GM12878 (cell line): ENCODE data around the gene NT5DC3. TPM values are rescaled to one million over a fixed set of nuclear protein-coding genes. Genes with fewer than 3 reads are reported as not detected.

ENCODE experiments used
- ATAC-seq: fragments of 200-7000 bp; cut with Tn5 transposase; 3 replicates; pipeline ENCODE4 v1.9.1; 2020; ENCODE audit warnings: mild to moderate bottlenecking, moderate library complexity
- BruUV-seq: library from RNA; stranded (reverse); fragments of 400-500 nt; replicated peaks from 2 replicates; lab custom pipeline; 2021; lab: Mats Ljungman, UMichigan
- CTCF ChIA-PET: fragments of 300-600 bp; sonication (Branson Sonifier 250); formaldehyde crosslinking; extraction: SDS; loops from one replicate; lab custom pipeline; 2021; ENCODE audit warnings: inconsistent platforms; lab: Yijun Ruan, JAX
- POLR2A ChIA-PET: fragments of 350-600 bp; formaldehyde crosslinking; extraction: SDS; loops from one replicate; lab custom pipeline; 2021; ENCODE audit warnings: inconsistent platforms; lab: Charles Lee
- RAD21 ChIA-PET: fragments of 300-600 bp; sonication (Branson Sonifier 250); formaldehyde crosslinking; loops from one replicate; lab custom pipeline; 2023; ENCODE audit warnings: antibody characterized with exemption; ENCODE audit not compliant: unreplicated experiment; lab: Charles Lee
- SMC1A ChIA-PET: fragments of 300-600 bp; sonication (Branson Sonifier 250); formaldehyde crosslinking; loops from one replicate; lab custom pipeline; 2023; ENCODE audit not compliant: unreplicated experiment, uncharacterized antibody; lab: Charles Lee
- DNase-seq: peaks from one replicate; pipeline ENCODE4 v3.0.0-alpha.2; 2011; ENCODE audit warnings: low read depth, low spot score
- FAIRE-seq: peaks from 3 replicates; lab custom pipeline; 2011; peaks lifted over from hg19 to GRCh38; lab: Jason Lieb, UNC
- H2AFZ ChIP-seq: 2 replicates; pipeline ENCODE4 v1.6.0; 2011; ENCODE audit warnings: low read depth, low read length, control low read depth; ENCODE audit not compliant: control insufficient read depth
- H3K27ac ChIP-seq: 2 replicates; pipeline ENCODE4 v1.5.1; 2011; ENCODE audit warnings: control low read depth; ENCODE audit not compliant: control insufficient read depth, insufficient read depth
- H3K27me3 ChIP-seq, 2 experiments: replicated peaks in 1 of 2; 2 replicates each; pipeline versions ENCODE4 v1.6.0 to v1.6.1; 2011; ENCODE audit warnings: low read length in 1 of 2; ENCODE audit not compliant: control insufficient read depth in 2 of 2, insufficient read depth in 2 of 2
- H3K36me3 ChIP-seq, 2 experiments: 2 replicates each; pipeline ENCODE4 v1.5.1; 2011; ENCODE audit warnings: low read length in 1 of 2; ENCODE audit not compliant: control insufficient read depth in 2 of 2, insufficient read depth in 2 of 2
- H3K4me1 ChIP-seq: 2 replicates; pipeline ENCODE4 v1.6.1; 2011; ENCODE audit warnings: mild to moderate bottlenecking, low read length, moderate library complexity, mixed read lengths; ENCODE audit not compliant: control insufficient read depth, insufficient read depth
- H3K4me2 ChIP-seq: 2 replicates; pipeline ENCODE4 v1.6.0; 2011; ENCODE audit warnings: control low read depth; ENCODE audit not compliant: control insufficient read depth, insufficient read depth
- H3K4me3 ChIP-seq: fragments of 200-600 bp; sonication (generic); 2 replicates; pipeline ENCODE4 v1.5.1; 2016
- H3K79me2 ChIP-seq: 2 replicates; pipeline ENCODE4 v1.6.0; 2011; ENCODE audit warnings: low read length; ENCODE audit not compliant: control insufficient read depth, insufficient read depth
- H3K9ac ChIP-seq: 2 replicates; pipeline ENCODE4 v1.8.0; 2011; ENCODE audit warnings: low read length, control low read depth, mixed read lengths; ENCODE audit not compliant: control insufficient read depth, insufficient read depth
- H3K9me3 ChIP-seq: replicated peaks from 3 replicates; pipeline ENCODE4 v1.5.1; 2011; ENCODE audit warnings: mild to moderate bottlenecking, low read length; ENCODE audit not compliant: control insufficient read depth, insufficient read depth
- H4K20me1 ChIP-seq: 2 replicates; pipeline ENCODE4 v1.6.0; 2011; ENCODE audit not compliant: control insufficient read depth, insufficient read depth
- BCLAF1 ChIP-seq: fragments of 450-650 bp; IDR thresholded peaks from 2 replicates; pipeline ENCODE4 v1.6.1; 2017; ENCODE audit warnings: antibody characterized with exemption, mild to moderate bottlenecking, moderate library complexity
- IKZF2 ChIP-seq, 2 experiments: fragments of 450-650 bp; IDR thresholded peaks; 2 replicates each; pipeline ENCODE4 v1.6.1; 2017; ENCODE audit warnings: mild to moderate bottlenecking in 2 of 2, moderate library complexity in 2 of 2
- IRF4 ChIP-seq: IDR thresholded peaks from 2 replicates; pipeline ENCODE4 v1.6.1; 2011; ENCODE audit warnings: low read depth, low read length
- NRF1 ChIP-seq: conservative IDR thresholded peaks from 2 replicates; pipeline ENCODE4 v1.6.1; 2011; ENCODE audit warnings: mild to moderate bottlenecking, low read depth, low read length, improper control_type of control experiment
- POLR2AphosphoS5 ChIP-seq: IDR thresholded peaks from 2 replicates; pipeline ENCODE4 v1.6.1; 2011; ENCODE audit warnings: mild to moderate bottlenecking, low read length, inconsistent platforms
- RCOR1 ChIP-seq: conservative IDR thresholded peaks from 2 replicates; pipeline ENCODE4 v1.6.1; 2012; ENCODE audit warnings: low read depth, low read length, improper control_type of control experiment
- SMAD1 ChIP-seq: fragments of 450-650 bp; IDR thresholded peaks from 2 replicates; pipeline ENCODE4 v1.6.1; 2018; ENCODE audit warnings: mild to moderate bottlenecking, low read depth; ENCODE audit not compliant: partially characterized antibody
- TCF7 ChIP-seq: IDR thresholded peaks from 2 replicates; pipeline ENCODE4 v1.6.1; 2014; ENCODE audit warnings: antibody characterized with exemption, borderline replicate concordance
- ZNF207 ChIP-seq: fragments of 450-650 bp; IDR thresholded peaks from 2 replicates; pipeline ENCODE4 v1.6.1; 2014; ENCODE audit warnings: antibody characterized with exemption, mild to moderate bottlenecking, borderline replicate concordance
- ZNF24 ChIP-seq: fragments of 450-650 bp; IDR thresholded peaks from 2 replicates; pipeline ENCODE4 v1.6.1; 2017; ENCODE audit warnings: antibody characterized with exemption, mild to moderate bottlenecking
- ZNF384 ChIP-seq: IDR thresholded peaks from 2 replicates; pipeline ENCODE4 v1.6.1; 2012; ENCODE audit warnings: low read depth, mild to moderate bottlenecking, low read length, improper control_type of control experiment, borderline replicate concordance
- WGBS: methylation state at CpG from one replicate; pipeline ENCODE4 v1.1.6; 2016; ENCODE audit warnings: low lambda C conversion rate; ENCODE audit not compliant: insufficient replicate concordance, insufficient coverage; ENCODE audit errors: missing lambda C conversion rate; 5-methylcytosine and 5-hydroxymethylcytosine counted together
- in situ Hi-C: fragments of 300-500 bp; cut with MboI; formaldehyde crosslinking; loops from 9 replicates; pipeline ENCODE4 v1.14.3; 2018; ENCODE audit warnings: mixed read lengths
- intact Hi-C: fragments of 100-400 bp; cut with micrococcal nuclease; formaldehyde crosslinking; loops from one replicate; pipeline ENCODE4 v1.14.2; 2022; ENCODE audit not compliant: unreplicated experiment
- polyA plus RNA-seq, 11 experiments: library from polyadenylated mRNA; depleted of rRNA in 4 of 11; unstranded in 6 of 11; stranded (reverse) in 5 of 11; fragments of >200 nt; fragmentation: Nextera tagmentation in 4 of 11; fragmentation: Illumina TruSeq in 1 of 11; extraction: Ambion mirVana in 4 of 11; extraction: Trizol in 1 of 11; gene quantifications; 1 replicate in 1 of 11; 2 replicates in 10 of 11; pipeline versions ENCODE4 v1.2.1 to v1.2.3, GENCODE V29; 2011 to 2016; ENCODE audit warnings: inconsistent platforms in 2 of 11, missing spikeins in 2 of 11, low read depth in 1 of 11
- total RNA-seq, 4 experiments: library from RNA; depleted of rRNA in 3 of 4; stranded (reverse); fragments of >200 nt in 3 of 4; fragmentation: Illumina TruSeq in 1 of 4; extraction: Trizol in 1 of 4; gene quantifications; 2 replicates each; pipeline versions ENCODE4 v1.2.1 to v1.2.3, GENCODE V29; 2013 to 2021
- TF ChIP-seq, protein P1 (sequence below): fragments of 450-650 bp; IDR thresholded peaks from 2 replicates; pipeline ENCODE4 v1.6.1; 2017; ENCODE audit warnings: mild to moderate bottlenecking, moderate library complexity
- TF ChIP-seq, protein P2 (sequence below): fragments of 450-650 bp; IDR thresholded peaks from 2 replicates; pipeline ENCODE4 v1.6.1; 2016; ENCODE audit warnings: mild to moderate bottlenecking

NT5DC3 gene
- total and polyA plus RNA-seq, 10 of the 15 experiments (the other 5 are each of a cell fraction or from before 2014, with no cell fraction given), result 2.0 to 12.4 (median 5.9) TPM

- ChIA-PET POLR2A (interaction anchor here (0.6 kb wide), 2 partner anchors 21 to 54 kb away, joined by 4 to 5 read pairs; no protein-coding TSS in a partner anchor), SMC1A (no interaction called here), CTCF (no interaction called here), RAD21 (interaction anchor here (0.6 kb wide), 1 partner anchor 1913 kb away, joined by 4 read pairs; no protein-coding TSS in a partner anchor)
- Histone ChIP-seq H3K4me1 (no peaks in the 10 kb centered on the region), H3K79me2 (no peaks in the 10 kb centered on the region), H3K9ac (no peak overlapping the region), H3K27ac (no peak overlapping the region), H2AFZ (no peak overlapping the region), H3K4me3 (no peak overlapping the region), H3K36me3 (peaks cover 0 to 1% of the 10 kb centered on the region in 2 experiments; a peak in 3 of 4 replicates), H3K27me3 (no peaks in the 10 kb centered on the region), H4K20me1 (no peaks in the 10 kb centered on the region), H3K9me3 (no peaks in the 10 kb centered on the region), H3K4me2 (no peak overlapping the region)
- 94% methylated on average over 11 of the region's 11 CpGs for WGBS
- no peak for DNase-seq
- FAIRE-seq, result peak; percentile 73
- intact Hi-C loops (no loop called here), in situ Hi-C loops (no loop called here)
- BruUV-seq, result no TSS peak
- no peak for ATAC-seq
- TF ChIP-seq, protein P1, sequence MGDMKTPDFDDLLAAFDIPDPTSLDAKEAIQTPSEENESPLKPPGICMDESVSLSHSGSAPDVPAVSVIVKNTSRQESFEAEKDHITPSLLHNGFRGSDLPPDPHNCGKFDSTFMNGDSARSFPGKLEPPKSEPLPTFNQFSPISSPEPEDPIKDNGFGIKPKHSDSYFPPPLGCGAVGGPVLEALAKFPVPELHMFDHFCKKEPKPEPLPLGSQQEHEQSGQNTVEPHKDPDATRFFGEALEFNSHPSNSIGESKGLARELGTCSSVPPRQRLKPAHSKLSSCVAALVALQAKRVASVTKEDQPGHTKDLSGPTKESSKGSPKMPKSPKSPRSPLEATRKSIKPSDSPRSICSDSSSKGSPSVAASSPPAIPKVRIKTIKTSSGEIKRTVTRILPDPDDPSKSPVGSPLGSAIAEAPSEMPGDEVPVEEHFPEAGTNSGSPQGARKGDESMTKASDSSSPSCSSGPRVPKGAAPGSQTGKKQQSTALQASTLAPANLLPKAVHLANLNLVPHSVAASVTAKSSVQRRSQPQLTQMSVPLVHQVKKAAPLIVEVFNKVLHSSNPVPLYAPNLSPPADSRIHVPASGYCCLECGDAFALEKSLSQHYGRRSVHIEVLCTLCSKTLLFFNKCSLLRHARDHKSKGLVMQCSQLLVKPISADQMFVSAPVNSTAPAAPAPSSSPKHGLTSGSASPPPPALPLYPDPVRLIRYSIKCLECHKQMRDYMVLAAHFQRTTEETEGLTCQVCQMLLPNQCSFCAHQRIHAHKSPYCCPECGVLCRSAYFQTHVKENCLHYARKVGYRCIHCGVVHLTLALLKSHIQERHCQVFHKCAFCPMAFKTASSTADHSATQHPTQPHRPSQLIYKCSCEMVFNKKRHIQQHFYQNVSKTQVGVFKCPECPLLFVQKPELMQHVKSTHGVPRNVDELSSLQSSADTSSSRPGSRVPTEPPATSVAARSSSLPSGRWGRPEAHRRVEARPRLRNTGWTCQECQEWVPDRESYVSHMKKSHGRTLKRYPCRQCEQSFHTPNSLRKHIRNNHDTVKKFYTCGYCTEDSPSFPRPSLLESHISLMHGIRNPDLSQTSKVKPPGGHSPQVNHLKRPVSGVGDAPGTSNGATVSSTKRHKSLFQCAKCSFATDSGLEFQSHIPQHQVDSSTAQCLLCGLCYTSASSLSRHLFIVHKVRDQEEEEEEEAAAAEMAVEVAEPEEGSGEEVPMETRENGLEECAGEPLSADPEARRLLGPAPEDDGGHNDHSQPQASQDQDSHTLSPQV, result no peak
- TF ChIP-seq, protein P2, sequence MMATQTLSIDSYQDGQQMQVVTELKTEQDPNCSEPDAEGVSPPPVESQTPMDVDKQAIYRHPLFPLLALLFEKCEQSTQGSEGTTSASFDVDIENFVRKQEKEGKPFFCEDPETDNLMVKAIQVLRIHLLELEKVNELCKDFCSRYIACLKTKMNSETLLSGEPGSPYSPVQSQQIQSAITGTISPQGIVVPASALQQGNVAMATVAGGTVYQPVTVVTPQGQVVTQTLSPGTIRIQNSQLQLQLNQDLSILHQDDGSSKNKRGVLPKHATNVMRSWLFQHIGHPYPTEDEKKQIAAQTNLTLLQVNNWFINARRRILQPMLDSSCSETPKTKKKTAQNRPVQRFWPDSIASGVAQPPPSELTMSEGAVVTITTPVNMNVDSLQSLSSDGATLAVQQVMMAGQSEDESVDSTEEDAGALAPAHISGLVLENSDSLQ, result no peak
- TF ChIP-seq ZNF24 (no peak), ZNF384 (no peak), IRF4 (no peak), NRF1 (no peak), BCLAF1 (no peak), TCF7 (no peak), RCOR1 (no peak), SMAD1 (no peak), ZNF207 (no peak), POLR2AphosphoS5 (no peak), IKZF2 (IDR thresholded peaks at IDR 0.05) (no peak)
Observed at GRCh38 chr12:103801709-103802585, 39.1 kb downstream of the NT5DC3 start.
